ENCODE measurements around the gene MCAM.
A peak's percentile ranks its signal among the peaks of the same experiment; 100 is the strongest.

Gene MCAM

GRCh38 chr11:119335655-119336543 is 19.0 kb upstream of the MCAM start:
- Histone ChIP-seq H3K36me3 (ENCODE audit: control insufficient read depth, insufficient read depth, low read length) (peaks cover 8% of the 10 kb centered on the region), H3K9ac (ENCODE audit: low read depth, low read length) (no peak overlapping the region), H3K4me3 (ENCODE audit: low read depth, low read length) (peak overlapping the region; percentile 98), H3K27me3 (ENCODE audit: control insufficient read depth, insufficient read depth, low read length) (peaks cover 11% of the 10 kb centered on the region), H3K9me3 (ENCODE audit: control insufficient read depth, insufficient read depth, low read length) (no peaks in the 10 kb centered on the region), H3K4me1 (ENCODE audit: control insufficient read depth, insufficient read depth, low read length) (peaks cover 13% of the 10 kb centered on the region)

- H3K9ac ChIP-seq (ENCODE audit: low read depth, low read length) = peak overlapping the region; percentile 87
- no peaks in the 10 kb centered on the region for H3K9me3 ChIP-seq (ENCODE audit: control insufficient read depth, insufficient read depth, low read length)
- peaks cover 8% of the 10 kb centered on the region for H3K36me3 ChIP-seq (ENCODE audit: control insufficient read depth, insufficient read depth, low read length)
- H3K4me1 ChIP-seq (ENCODE audit: control insufficient read depth, insufficient read depth, low read length) = peaks cover 13% of the 10 kb centered on the region
- peak overlapping the region; percentile 98 for H3K4me3 ChIP-seq (ENCODE audit: low read depth, low read length)
- H3K27me3 ChIP-seq (ENCODE audit: control insufficient read depth, insufficient read depth, low read length) = peaks cover 9% of the 10 kb centered on the region
These were observed 18.2 kb upstream of the MCAM start for GRCh38 chr11:119335091-119335654.

- peaks cover 8% of the 10 kb centered on the region for H3K36me3 ChIP-seq (ENCODE audit: control insufficient read depth, insufficient read depth, low read length)
- peaks cover 13% of the 10 kb centered on the region for H3K4me1 ChIP-seq (ENCODE audit: control insufficient read depth, insufficient read depth, low read length)
- H3K9me3 ChIP-seq (ENCODE audit: control insufficient read depth, insufficient read depth, low read length) = no peaks in the 10 kb centered on the region
- H3K9ac ChIP-seq (ENCODE audit: low read depth, low read length) = peak within 1 kb of the TSS; percentile 87
- H3K27me3 ChIP-seq (ENCODE audit: control insufficient read depth, insufficient read depth, low read length) = peaks cover 6% of the 10 kb centered on the region
- peak within 1 kb of the TSS; percentile 98 for H3K4me3 ChIP-seq (ENCODE audit: low read depth, low read length)
These were observed 17.4 kb upstream of the MCAM start, which contains the start of gene RNF26 for GRCh38 chr11:119334174-119334930. Gene RNF26 (plus strand): TSS chr11:119334527. CDS start chr11:119335123, 596 bp downstream.

GRCh38 chr11:119332111-119332765 is 15.3 kb upstream of the MCAM start:
- H3K36me3 ChIP-seq (ENCODE audit: control insufficient read depth, insufficient read depth, low read length) = peaks cover 8% of the 10 kb centered on the region
- no peak overlapping the region for H3K4me3 ChIP-seq (ENCODE audit: low read depth, low read length)
- no peaks in the 10 kb centered on the region for H3K9me3 ChIP-seq (ENCODE audit: control insufficient read depth, insufficient read depth, low read length)
- H3K4me1 ChIP-seq (ENCODE audit: control insufficient read depth, insufficient read depth, low read length) = peaks cover 4% of the 10 kb centered on the region
- no peaks in the 10 kb centered on the region for H3K27me3 ChIP-seq (ENCODE audit: control insufficient read depth, insufficient read depth, low read length)
- H3K9ac ChIP-seq (ENCODE audit: low read depth, low read length) = no peak overlapping the region

GRCh38 chr11:119330237-119330636 is 13.3 kb upstream of the MCAM start:
- no peaks in the 10 kb centered on the region for H3K36me3 ChIP-seq (ENCODE audit: control insufficient read depth, insufficient read depth, low read length)
- H3K9me3 ChIP-seq (ENCODE audit: control insufficient read depth, insufficient read depth, low read length) = no peaks in the 10 kb centered on the region
- H3K27me3 ChIP-seq (ENCODE audit: control insufficient read depth, insufficient read depth, low read length) = no peaks in the 10 kb centered on the region
- peaks cover 2% of the 10 kb centered on the region for H3K4me1 ChIP-seq (ENCODE audit: control insufficient read depth, insufficient read depth, low read length)
- no peak overlapping the region for H3K4me3 ChIP-seq (ENCODE audit: low read depth, low read length)
- no peak overlapping the region for H3K9ac ChIP-seq (ENCODE audit: low read depth, low read length)

GRCh38 chr11:119329320-119329719 is 12.4 kb upstream of the MCAM start:
- Histone ChIP-seq H3K9me3 (ENCODE audit: control insufficient read depth, insufficient read depth, low read length) (no peaks in the 10 kb centered on the region), H3K36me3 (ENCODE audit: control insufficient read depth, insufficient read depth, low read length) (no peaks in the 10 kb centered on the region), H3K4me1 (ENCODE audit: control insufficient read depth, insufficient read depth, low read length) (peaks cover 2% of the 10 kb centered on the region), H3K4me3 (ENCODE audit: low read depth, low read length) (no peak overlapping the region), H3K27me3 (ENCODE audit: control insufficient read depth, insufficient read depth, low read length) (no peaks in the 10 kb centered on the region), H3K9ac (ENCODE audit: low read depth, low read length) (no peak overlapping the region)

GRCh38 chr11:119324189-119324588 is 7.3 kb upstream of the MCAM start:
- H3K4me1 ChIP-seq (ENCODE audit: control insufficient read depth, insufficient read depth, low read length) = peaks cover 8% of the 10 kb centered on the region
- H3K4me3 ChIP-seq (ENCODE audit: low read depth, low read length) = no peak overlapping the region
- H3K9me3 ChIP-seq (ENCODE audit: control insufficient read depth, insufficient read depth, low read length) = no peaks in the 10 kb centered on the region
- no peak overlapping the region for H3K9ac ChIP-seq (ENCODE audit: low read depth, low read length)
- H3K36me3 ChIP-seq (ENCODE audit: control insufficient read depth, insufficient read depth, low read length) = no peaks in the 10 kb centered on the region
- no peaks in the 10 kb centered on the region for H3K27me3 ChIP-seq (ENCODE audit: control insufficient read depth, insufficient read depth, low read length)

GRCh38 chr11:119323532-119324033 is 6.7 kb upstream of the MCAM start:
- no peaks in the 10 kb centered on the region for H3K36me3 ChIP-seq (ENCODE audit: control insufficient read depth, insufficient read depth, low read length)
- no peak overlapping the region for H3K9ac ChIP-seq (ENCODE audit: low read depth, low read length)
- no peaks in the 10 kb centered on the region for H3K27me3 ChIP-seq (ENCODE audit: control insufficient read depth, insufficient read depth, low read length)
- H3K4me1 ChIP-seq (ENCODE audit: control insufficient read depth, insufficient read depth, low read length) = peaks cover 15% of the 10 kb centered on the region
- H3K9me3 ChIP-seq (ENCODE audit: control insufficient read depth, insufficient read depth, low read length) = no peaks in the 10 kb centered on the region
- no peak overlapping the region for H3K4me3 ChIP-seq (ENCODE audit: low read depth, low read length)

GRCh38 chr11:119322921-119323531 is 6.1 kb upstream of the MCAM start:
- Histone ChIP-seq H3K36me3 (ENCODE audit: control insufficient read depth, insufficient read depth, low read length) (no peaks in the 10 kb centered on the region), H3K9ac (ENCODE audit: low read depth, low read length) (no peak overlapping the region), H3K9me3 (ENCODE audit: control insufficient read depth, insufficient read depth, low read length) (no peaks in the 10 kb centered on the region), H3K4me1 (ENCODE audit: control insufficient read depth, insufficient read depth, low read length) (peaks cover 20% of the 10 kb centered on the region), H3K4me3 (ENCODE audit: low read depth, low read length) (no peak overlapping the region), H3K27me3 (ENCODE audit: control insufficient read depth, insufficient read depth, low read length) (no peaks in the 10 kb centered on the region)

- H3K36me3 ChIP-seq (ENCODE audit: control insufficient read depth, insufficient read depth, low read length) = no peaks in the 10 kb centered on the region
- H3K27me3 ChIP-seq (ENCODE audit: control insufficient read depth, insufficient read depth, low read length) = no peaks in the 10 kb centered on the region
- H3K4me1 ChIP-seq (ENCODE audit: control insufficient read depth, insufficient read depth, low read length) = peaks cover 25% of the 10 kb centered on the region
- H3K9ac ChIP-seq (ENCODE audit: low read depth, low read length) = no peak overlapping the region
- H3K9me3 ChIP-seq (ENCODE audit: control insufficient read depth, insufficient read depth, low read length) = no peaks in the 10 kb centered on the region
- H3K4me3 ChIP-seq (ENCODE audit: low read depth, low read length) = no peak overlapping the region
These were observed 5.4 kb upstream of the MCAM start for GRCh38 chr11:119322360-119322739.

Data from iPS-15b (cell line).